CD4-positive, alpha-beta T cell treated with Interleukin-15 for 1 hour (primary cell): Measurements from ENCODE around the gene TH.

Experiments
- DNase-seq: peaks from one replicate; pipeline ENCODE4 v3.0.0-alpha.2; 2020

Gene TH

GRCh38 chr11:2139621-2140337 is 31.8 kb downstream of the TH start:
- no peak for DNase-seq

- DNase-seq: no peak
Observed at GRCh38 chr11:2139123-2139521, 32.5 kb downstream of the TH start, which contains the start of gene IGF2. Gene IGF2, minus strand, starts transcription at chr11:2139389. Its CDS starts 3,866 bp downstream, at chr11:2135523.

- no peak for DNase-seq
Observed at GRCh38 chr11:2138431-2139122, 33.0 kb downstream of the TH start.

- no peak for DNase-seq
Observed at GRCh38 chr11:2138068-2138430, 33.6 kb downstream of the TH start.

GRCh38 chr11:2137202-2138067 is 34.2 kb downstream of the TH start:
- DNase-seq: no peak

GRCh38 chr11:2136952-2137201 is 34.7 kb downstream of the TH start:
- DNase-seq: no peak

GRCh38 chr11:2136209-2136951 is 35.2 kb downstream of the TH start:
- DNase-seq: no peak

GRCh38 chr11:2135648-2136201 is 35.9 kb downstream of the TH start:
- no peak for DNase-seq

- no peak for DNase-seq
Observed at GRCh38 chr11:2135018-2135569, 36.5 kb downstream of the TH start.

GRCh38 chr11:2134022-2135010 is 37.3 kb downstream of the TH start:
- DNase-seq: no peak

- DNase-seq: no peak
Observed at GRCh38 chr11:2133241-2134021, 38.2 kb downstream of the TH start.

GRCh38 chr11:2132874-2133240 is 38.8 kb downstream of the TH start:
- no peak for DNase-seq

GRCh38 chr11:2132246-2132645 is 39.4 kb downstream of the TH start:
- no peak for DNase-seq

- no peak for DNase-seq
Observed at GRCh38 chr11:2131371-2132236, 40.0 kb downstream of the TH start.

GRCh38 chr11:2130881-2131352 is 40.7 kb downstream of the TH start:
- DNase-seq: no peak

- no peak for DNase-seq
Observed at GRCh38 chr11:2129699-2130366, 41.8 kb downstream of the TH start.

GRCh38 chr11:2129308-2129698 is 42.3 kb downstream of the TH start:
- DNase-seq: no peak

- no peak for DNase-seq
Observed at GRCh38 chr11:2128511-2129307, 42.9 kb downstream of the TH start.
